Esophagus squamous epithelium (tissue), 4 donors: ENCODE measurements around the gene INO80D.

Experiments used
- CTCF ChIP-seq, 6 experiments: fragments of 450-650 bp in 4 of 6; fragments of 200-600 bp in 2 of 6; sonication (generic) in 2 of 6; IDR thresholded peaks; one replicate each; pipeline ENCODE4 v1.5.1; 2016 to 2019; ENCODE audit warnings: antibody characterized with exemption in 6 of 6, mild to moderate bottlenecking in 4 of 6, moderate library complexity in 4 of 6
- POLR2A ChIP-seq, 4 donors: fragments of 450-650 bp; IDR thresholded peaks; one replicate each; pipeline ENCODE4 v1.6.1; 2017; ENCODE audit warnings: antibody characterized with exemption in 4 of 4, mild to moderate bottlenecking in 4 of 4, moderate library complexity in 3 of 4

GRCh38 chr2:205988274-205988673 lies 97.7 kb downstream of the INO80D start:
- TF ChIP-seq CTCF (IDR thresholded peaks at IDR 0.05) (no peak), POLR2A (IDR thresholded peaks at IDR 0.05) (no peak)
